HCT116 (cell line): ENCODE data around the gene SLCO2B1. TPM values are rescaled to one million over a fixed set of nuclear protein-coding genes. Genes with fewer than 3 reads are reported as not detected.

ENCODE experiments used
- ATAC-seq: fragments of 200-7000 bp; cut with Tn5 transposase; 2 replicates; pipeline ENCODE4 v1.9.1; 2020; ENCODE audit warnings: mild to moderate bottlenecking, moderate library complexity
- BruUV-seq: library from RNA; stranded (reverse); fragments of 400-500 nt; replicated peaks from 2 replicates; lab custom pipeline; 2021; lab: Mats Ljungman, UMichigan
- CTCF ChIA-PET: fragments of 300-600 bp; sonication (Branson Sonifier 250); formaldehyde crosslinking; loops from one replicate; lab custom pipeline; 2021; ENCODE audit warnings: antibody characterized with exemption; lab: Charles Lee
- POLR2A ChIA-PET: fragments of 300-600, 350-600 bp; sonication (Branson Sonifier 250); formaldehyde crosslinking; loops from one replicate; lab custom pipeline; 2021; ENCODE audit warnings: antibody characterized with exemption; lab: Charles Lee
- RAD21 ChIA-PET, 2 experiments: fragments of 300-600 bp; sonication (Branson Sonifier 250); formaldehyde crosslinking; loops; one replicate each; lab custom pipeline; 2023; ENCODE audit warnings: low total read pairs in 2 of 2; ENCODE audit not compliant: uncharacterized antibody in 2 of 2, unreplicated experiment in 2 of 2, low non-redundant PET in 1 of 2; lab: Charles Lee
- DNase-seq: peaks from one replicate; pipeline ENCODE4 v3.0.0-alpha.2; 2010; ENCODE audit warnings: low read depth, low spot score
- H2AFZ ChIP-seq: fragments of 200-600 bp; shearing (Covaris generic), sonication (generic); 2 replicates; pipeline ENCODE4 v1.6.1; 2017; ENCODE audit warnings: low read depth, mixed run types, mixed read lengths, antibody characterized with exemption, low read length; ENCODE audit not compliant: poor library complexity, severe bottlenecking
- H3K27ac ChIP-seq: 2 replicates; pipeline ENCODE4 v1.5.1; 2012; ENCODE audit warnings: low read depth, low read length
- H3K27me3 ChIP-seq: fragments of 200-600 bp; sonication (generic); 2 replicates; pipeline ENCODE4 v1.6.1; 2016; ENCODE audit warnings: mixed run types, low read length, mixed read lengths; ENCODE audit not compliant: insufficient read depth
- H3K36me3 ChIP-seq, 2 experiments: fragments of 200-500 bp in 1 of 2; fragments of 200-600 bp in 1 of 2; sonication (Bioruptor generic) in 1 of 2; sonication (generic) in 1 of 2; 2 replicates each; pipeline versions ENCODE4 v1.5.1 to v1.6.1; 2014 to 2016; ENCODE audit warnings: low read length in 2 of 2, inconsistent platforms in 1 of 2, mixed read lengths in 1 of 2, mixed run types in 1 of 2; ENCODE audit not compliant: insufficient read depth in 2 of 2, control insufficient read depth in 1 of 2
- H3K4me1 ChIP-seq, 2 experiments: fragments of 200-600 bp in 1 of 2; sonication (generic) in 1 of 2; 2 replicates each; pipeline versions ENCODE4 v1.5.1 to v1.6.1; 2012 to 2017; ENCODE audit warnings: low read length in 2 of 2, inconsistent platforms in 1 of 2, mild to moderate bottlenecking in 1 of 2, mixed read lengths in 1 of 2, mixed run types in 1 of 2, moderate library complexity in 1 of 2; ENCODE audit not compliant: insufficient read depth in 2 of 2, control insufficient read depth in 1 of 2
- H3K4me2 ChIP-seq: fragments of 200-600 bp; sonication (generic); 2 replicates; pipeline ENCODE4 v1.6.1; 2017; ENCODE audit warnings: mixed run types, low read length, mixed read lengths
- H3K4me3 ChIP-seq, 2 experiments: fragments of 200-600 bp in 1 of 2; sonication (generic) in 1 of 2; replicated peaks in 1 of 2; 2 replicates each; pipeline ENCODE4 v1.5.1; 2011 to 2016; ENCODE audit warnings: low read length in 2 of 2, control low read depth in 1 of 2, low read depth in 1 of 2, mild to moderate bottlenecking in 1 of 2, mixed read lengths in 1 of 2, mixed run types in 1 of 2
- H3K79me2 ChIP-seq: fragments of 200-600 bp; sonication (generic); 2 replicates; pipeline ENCODE4 v1.6.1; 2017; ENCODE audit warnings: mild to moderate bottlenecking, mixed run types, low read length, moderate library complexity, mixed read lengths; ENCODE audit not compliant: insufficient read depth
- H3K9ac ChIP-seq: fragments of 200-600 bp; sonication (generic); 2 replicates; pipeline ENCODE4 v1.6.1; 2016; ENCODE audit warnings: low read length, mixed read lengths
- H3K9me2 ChIP-seq: fragments of 200-600 bp; sonication (generic), shearing (Covaris generic); 2 replicates; pipeline ENCODE4 v1.6.1; 2017; ENCODE audit warnings: mixed run types, mild to moderate bottlenecking, moderate library complexity; ENCODE audit not compliant: insufficient read depth
- H3K9me3 ChIP-seq, 2 experiments: fragments of 200-500 bp in 1 of 2; fragments of 200-600 bp in 1 of 2; sonication (Bioruptor generic) in 1 of 2; sonication (generic) in 1 of 2; 2 replicates each; pipeline ENCODE4 v1.6.1; 2014 to 2017; ENCODE audit warnings: low read length in 2 of 2, mixed read lengths in 2 of 2, inconsistent platforms in 1 of 2, low read depth in 1 of 2, mild to moderate bottlenecking in 1 of 2, mixed run types in 1 of 2, moderate library complexity in 1 of 2; ENCODE audit not compliant: control insufficient read depth in 1 of 2, insufficient read depth in 1 of 2
- H4K20me1 ChIP-seq: fragments of 200-600 bp; sonication (generic), shearing (Covaris generic); 2 replicates; pipeline ENCODE4 v1.6.1; 2017; ENCODE audit warnings: mixed run types, mild to moderate bottlenecking, moderate library complexity; ENCODE audit not compliant: insufficient read depth
- EGR1 ChIP-seq: IDR thresholded peaks from 2 replicates; pipeline ENCODE4 v1.6.1; 2012; ENCODE audit warnings: low read depth
- EZH2 ChIP-seq: fragments of 200-600 bp; sonication (generic); IDR thresholded peaks from 2 replicates; pipeline ENCODE4 v1.6.1; 2017; ENCODE audit warnings: antibody characterized with exemption, mixed run types
- JUND ChIP-seq: IDR thresholded peaks from 2 replicates; pipeline ENCODE4 v1.6.1; 2012
- intact Hi-C: fragments of 100-400 bp; cut with micrococcal nuclease; formaldehyde crosslinking; loops from 2 replicates; pipeline ENCODE4 v1.10.0; 2022
- total RNA-seq: library from RNA; stranded (reverse); gene quantifications from one replicate; pipeline ENCODE4 v1.2.1, GENCODE V29; 2021; ENCODE audit not compliant: unreplicated experiment
- TF ChIP-seq, protein P1 (sequence below), 3 experiments: fragments of 200-600 bp in 1 of 3; sonication (generic) in 1 of 3; IDR thresholded peaks in 2 of 3; conservative IDR thresholded peaks in 1 of 3; 2 replicates each; pipeline ENCODE4 v1.5.1; 2012 to 2017; ENCODE audit warnings: low read depth in 2 of 3, low read length in 2 of 3, antibody characterized with exemption in 1 of 3, borderline replicate concordance in 1 of 3, control low read depth in 1 of 3, mild to moderate bottlenecking in 1 of 3, mixed read lengths in 1 of 3, mixed run types in 1 of 3, moderate library complexity in 1 of 3; ENCODE audit not compliant: insufficient read depth in 1 of 3
- TF ChIP-seq, protein P2 (sequence below): IDR thresholded peaks from 2 replicates; pipeline ENCODE4 v1.6.1; 2011; ENCODE audit warnings: mild to moderate bottlenecking, low read length, moderate library complexity; ENCODE audit not compliant: insufficient replicate concordance; ENCODE audit errors: extremely low read depth

SLCO2B1 gene
- total RNA-seq, 1 experiment from 2014 or later, result 0.81 TPM

DNA sequence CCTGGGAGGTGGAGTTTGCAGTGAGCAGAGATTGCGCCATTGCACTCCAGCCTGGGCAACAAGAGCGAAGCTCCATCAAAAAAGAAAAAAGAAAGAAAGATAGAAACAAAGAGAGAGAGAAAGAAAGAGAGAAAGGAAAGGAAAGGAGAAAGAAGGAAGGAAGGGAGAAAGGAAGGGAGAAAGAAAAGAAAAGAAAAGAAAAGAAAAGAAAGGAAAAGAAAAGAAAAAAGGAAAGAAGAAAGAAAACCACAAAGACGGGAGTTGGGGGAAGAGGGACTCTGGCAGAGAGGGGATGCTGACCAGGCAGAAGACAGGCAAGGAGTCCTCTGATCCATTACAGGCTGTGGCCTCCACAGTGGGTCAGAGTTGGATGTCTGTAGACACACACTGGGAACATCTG is 18.8 kb upstream of the SLCO2B1 start:
- H3K4me2 ChIP-seq, result no peak overlapping the region
- ChIA-PET POLR2A (no interaction called here), RAD21 (interaction anchor here in 1 of 2 experiments (0.6 kb wide), 1 partner anchor 109 kb away, joined by 3 read pairs; no protein-coding TSS in a partner anchor), CTCF (interaction anchor here (0.6 to 3.2 kb wide), 2 partner anchors 8 to 199 kb away, joined by 3 to 11 read pairs; no protein-coding TSS in a partner anchor)
- no peak overlapping the region for H2AFZ ChIP-seq
- no peak overlapping the region for H3K9ac ChIP-seq
- H3K9me2 ChIP-seq, result no peaks in the 10 kb centered on the region
- H3K9me3 ChIP-seq, result no peaks in the 10 kb centered on the region
- H3K27me3 ChIP-seq, result no peaks in the 10 kb centered on the region
- ATAC-seq (no peak), DNase-seq (no peak)
- no peak overlapping the region for H3K4me3 ChIP-seq
- H3K79me2 ChIP-seq, result no peaks in the 10 kb centered on the region
- no peak overlapping the region for H3K27ac ChIP-seq
- no peaks in the 10 kb centered on the region for H3K36me3 ChIP-seq
- no TSS peak for BruUV-seq
- TF ChIP-seq JUND, result no peak
- TF ChIP-seq, protein P1, sequence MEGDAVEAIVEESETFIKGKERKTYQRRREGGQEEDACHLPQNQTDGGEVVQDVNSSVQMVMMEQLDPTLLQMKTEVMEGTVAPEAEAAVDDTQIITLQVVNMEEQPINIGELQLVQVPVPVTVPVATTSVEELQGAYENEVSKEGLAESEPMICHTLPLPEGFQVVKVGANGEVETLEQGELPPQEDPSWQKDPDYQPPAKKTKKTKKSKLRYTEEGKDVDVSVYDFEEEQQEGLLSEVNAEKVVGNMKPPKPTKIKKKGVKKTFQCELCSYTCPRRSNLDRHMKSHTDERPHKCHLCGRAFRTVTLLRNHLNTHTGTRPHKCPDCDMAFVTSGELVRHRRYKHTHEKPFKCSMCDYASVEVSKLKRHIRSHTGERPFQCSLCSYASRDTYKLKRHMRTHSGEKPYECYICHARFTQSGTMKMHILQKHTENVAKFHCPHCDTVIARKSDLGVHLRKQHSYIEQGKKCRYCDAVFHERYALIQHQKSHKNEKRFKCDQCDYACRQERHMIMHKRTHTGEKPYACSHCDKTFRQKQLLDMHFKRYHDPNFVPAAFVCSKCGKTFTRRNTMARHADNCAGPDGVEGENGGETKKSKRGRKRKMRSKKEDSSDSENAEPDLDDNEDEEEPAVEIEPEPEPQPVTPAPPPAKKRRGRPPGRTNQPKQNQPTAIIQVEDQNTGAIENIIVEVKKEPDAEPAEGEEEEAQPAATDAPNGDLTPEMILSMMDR (IDR thresholded peaks at IDR 0.05 in 2 of 3, conservative IDR thresholded peaks at IDR 0.05 in 1 of 3; ENCODE audit: borderline replicate concordance in 1 of 3, insufficient read depth in 1 of 3, low read depth in 2 of 3, low read length in 2 of 3), result no peak
- TF ChIP-seq EZH2, result no peak
- TF ChIP-seq, protein P2, sequence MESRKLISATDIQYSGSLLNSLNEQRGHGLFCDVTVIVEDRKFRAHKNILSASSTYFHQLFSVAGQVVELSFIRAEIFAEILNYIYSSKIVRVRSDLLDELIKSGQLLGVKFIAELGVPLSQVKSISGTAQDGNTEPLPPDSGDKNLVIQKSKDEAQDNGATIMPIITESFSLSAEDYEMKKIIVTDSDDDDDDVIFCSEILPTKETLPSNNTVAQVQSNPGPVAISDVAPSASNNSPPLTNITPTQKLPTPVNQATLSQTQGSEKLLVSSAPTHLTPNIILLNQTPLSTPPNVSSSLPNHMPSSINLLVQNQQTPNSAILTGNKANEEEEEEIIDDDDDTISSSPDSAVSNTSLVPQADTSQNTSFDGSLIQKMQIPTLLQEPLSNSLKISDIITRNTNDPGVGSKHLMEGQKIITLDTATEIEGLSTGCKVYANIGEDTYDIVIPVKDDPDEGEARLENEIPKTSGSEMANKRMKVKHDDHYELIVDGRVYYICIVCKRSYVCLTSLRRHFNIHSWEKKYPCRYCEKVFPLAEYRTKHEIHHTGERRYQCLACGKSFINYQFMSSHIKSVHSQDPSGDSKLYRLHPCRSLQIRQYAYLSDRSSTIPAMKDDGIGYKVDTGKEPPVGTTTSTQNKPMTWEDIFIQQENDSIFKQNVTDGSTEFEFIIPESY, result no peak
- TF ChIP-seq EGR1, result no peak
- no peaks in the 10 kb centered on the region for H4K20me1 ChIP-seq
- intact Hi-C loops, result no loop called here
- H3K4me1 ChIP-seq, result no peaks in the 10 kb centered on the region
